Measurements from ENCODE around the gene KIRREL3. TPM values are rescaled to one million over a fixed set of nuclear protein-coding genes. Genes with fewer than 3 reads are reported as not detected.

The KIRREL3 gene
- total and polyA plus RNA-seq, 2 donors (not counting 3 experiments of a cell fraction or from before 2014, with no cell fraction given) = not detected

DNA sequence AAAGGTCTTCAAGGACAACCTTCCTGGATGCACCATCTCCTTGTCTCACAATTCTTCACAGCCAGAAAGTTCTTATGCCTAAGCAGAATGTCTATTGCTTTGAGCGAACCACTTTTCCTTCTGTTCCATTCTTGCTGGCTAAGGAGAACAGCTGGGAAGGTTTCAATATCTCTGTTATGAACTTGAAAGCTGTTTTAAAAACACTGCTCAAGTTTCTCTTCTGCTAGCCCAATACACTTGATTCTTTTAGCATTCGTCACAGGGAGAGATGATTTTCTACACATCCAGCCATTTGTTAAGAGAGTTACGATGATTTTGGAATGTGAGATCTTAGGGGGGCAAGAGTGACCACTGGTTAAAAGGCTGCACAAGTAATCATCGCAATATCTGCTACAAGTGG is 249.3 kb downstream of the KIRREL3 start:
- dilution Hi-C loops (cut with MboI; ENCODE audit: extremely low pct_ligation_motif_present, low sequenced_read_pairs) = no loop called here
- ChIA-PET CTCF (no interaction called here), POLR2A (no interaction called here)
- FAIRE-seq (no peak), DNase-seq (ENCODE audit: low read depth, low spot score) (no peak)
- H3K9ac ChIP-seq (replicated peaks; ENCODE audit: extremely low read depth, insufficient read depth, low read length) = no peak overlapping the region
- TF ChIP-seq, protein P1, sequence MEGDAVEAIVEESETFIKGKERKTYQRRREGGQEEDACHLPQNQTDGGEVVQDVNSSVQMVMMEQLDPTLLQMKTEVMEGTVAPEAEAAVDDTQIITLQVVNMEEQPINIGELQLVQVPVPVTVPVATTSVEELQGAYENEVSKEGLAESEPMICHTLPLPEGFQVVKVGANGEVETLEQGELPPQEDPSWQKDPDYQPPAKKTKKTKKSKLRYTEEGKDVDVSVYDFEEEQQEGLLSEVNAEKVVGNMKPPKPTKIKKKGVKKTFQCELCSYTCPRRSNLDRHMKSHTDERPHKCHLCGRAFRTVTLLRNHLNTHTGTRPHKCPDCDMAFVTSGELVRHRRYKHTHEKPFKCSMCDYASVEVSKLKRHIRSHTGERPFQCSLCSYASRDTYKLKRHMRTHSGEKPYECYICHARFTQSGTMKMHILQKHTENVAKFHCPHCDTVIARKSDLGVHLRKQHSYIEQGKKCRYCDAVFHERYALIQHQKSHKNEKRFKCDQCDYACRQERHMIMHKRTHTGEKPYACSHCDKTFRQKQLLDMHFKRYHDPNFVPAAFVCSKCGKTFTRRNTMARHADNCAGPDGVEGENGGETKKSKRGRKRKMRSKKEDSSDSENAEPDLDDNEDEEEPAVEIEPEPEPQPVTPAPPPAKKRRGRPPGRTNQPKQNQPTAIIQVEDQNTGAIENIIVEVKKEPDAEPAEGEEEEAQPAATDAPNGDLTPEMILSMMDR (IDR thresholded peaks at IDR 0.05; ENCODE audit: extremely low read depth in 1 of 2, insufficient read depth in 1 of 2, low read depth in 1 of 2, low read length in 2 of 2) = no peak
- TF ChIP-seq GATA2 (IDR thresholded peaks at IDR 0.05; ENCODE audit: insufficient read depth, insufficient read length, low read depth, low read length) = no peak
- TF ChIP-seq EZH2 (IDR thresholded peaks at IDR 0.05; ENCODE audit: borderline replicate concordance, low read depth, low read length, severe bottlenecking) = no peak
- TF ChIP-seq MYC (IDR thresholded peaks at IDR 0.05; ENCODE audit: low read depth, low read length) = no peak
- no peak for TF ChIP-seq FOS (IDR thresholded peaks at IDR 0.05; ENCODE audit: borderline replicate concordance, insufficient read depth, low read length)
- TF ChIP-seq POLR2A (IDR thresholded peaks at IDR 0.05; ENCODE audit: low read depth, low read length) = no peak
- no peak for TF ChIP-seq POLR2AphosphoS5 (IDR thresholded peaks at IDR 0.05; ENCODE audit: insufficient read depth, low read depth, low read length)
- TF ChIP-seq, protein P2, sequence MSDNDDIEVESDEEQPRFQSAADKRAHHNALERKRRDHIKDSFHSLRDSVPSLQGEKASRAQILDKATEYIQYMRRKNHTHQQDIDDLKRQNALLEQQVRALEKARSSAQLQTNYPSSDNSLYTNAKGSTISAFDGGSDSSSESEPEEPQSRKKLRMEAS (IDR thresholded peaks at IDR 0.05; ENCODE audit: insufficient read depth, insufficient read length) = no peak
- TF ChIP-seq JUN (IDR thresholded peaks at IDR 0.05; ENCODE audit: borderline replicate concordance, insufficient read depth, insufficient read length, low read depth) = no peak
- no peak overlapping the region for H3K4me3 ChIP-seq (replicated peaks in 1 of 3; ENCODE audit: insufficient read depth in 1 of 3, low read depth in 1 of 3, low read length in 3 of 3)
- H2AFZ ChIP-seq (ENCODE audit: low read depth, low read length) = no peak overlapping the region
- H3K9me3 ChIP-seq (replicated peaks; ENCODE audit: control insufficient read depth, insufficient read depth, low read length) = no peaks in the 10 kb centered on the region
- intact Hi-C loops (cut with micrococcal nuclease) = no loop called here
- BruUV-seq (replicated peaks) = no TSS peak
- no peaks in the 10 kb centered on the region for H3K79me2 ChIP-seq (ENCODE audit: control insufficient read depth, insufficient read depth, low read length)
- H4K20me1 ChIP-seq (replicated peaks; ENCODE audit: control insufficient read depth, extremely low read depth, insufficient read depth, low read length) = no peaks in the 10 kb centered on the region
- H3K4me2 ChIP-seq (ENCODE audit: insufficient read depth, low read length) = no peak overlapping the region
- no peaks in the 10 kb centered on the region for H3K27me3 ChIP-seq (ENCODE audit: control insufficient read depth in 2 of 2, insufficient read depth in 2 of 2, low read length in 2 of 2)
- H3K9me1 ChIP-seq (replicated peaks; ENCODE audit: control insufficient read depth, extremely low read depth, insufficient read depth, low read length) = no peaks in the 10 kb centered on the region
- no peak overlapping the region for H3K27ac ChIP-seq (ENCODE audit: insufficient read depth, low read depth, low read length)
- H3K4me1 ChIP-seq (ENCODE audit: control insufficient read depth, extremely low read depth, insufficient read depth, low read length) = no peaks in the 10 kb centered on the region
- H3K36me3 ChIP-seq (ENCODE audit: control insufficient read depth in 2 of 2, extremely low read depth in 1 of 2, insufficient read depth in 2 of 2, low read length in 2 of 2) = no peaks in the 10 kb centered on the region

All from endothelial cell of umbilical vein (primary cell).